HEK293 (cell line): ENCODE data around the gene LSM7.

Experiments used
- CTCF ChIA-PET: fragments of 350-600 bp; formaldehyde crosslinking; extraction: SDS; loops from one replicate; lab custom pipeline; 2021; ENCODE audit warnings: antibody characterized with exemption; lab: Yijun Ruan, JAX
- POLR2A ChIA-PET: fragments of 300-600 bp; formaldehyde crosslinking; extraction: SDS; loops from one replicate; lab custom pipeline; 2020; ENCODE audit warnings: antibody characterized with exemption, inconsistent platforms; lab: Yijun Ruan, JAX
- H3K27ac ChIP-seq: fragments of 200-500 bp; sonication (Bioruptor generic); 2 replicates; pipeline ENCODE4 v1.5.1; 2014; ENCODE audit warnings: low read depth, low read length, control low read depth, inconsistent platforms; ENCODE audit errors: extremely low read depth
- H3K36me3 ChIP-seq, 2 experiments: fragments of 200-500 bp in 1 of 2; sonication (Bioruptor generic) in 1 of 2; 1 replicate in 1 of 2; 2 replicates in 1 of 2; pipeline ENCODE4 v1.5.1; 2014 to 2017; ENCODE audit warnings: inconsistent platforms in 2 of 2, low read length in 2 of 2; ENCODE audit not compliant: control insufficient read depth in 2 of 2, insufficient read depth in 1 of 2
- H3K4me1 ChIP-seq: fragments of 200-500 bp; sonication (Bioruptor generic); 2 replicates; pipeline ENCODE4 v1.5.1; 2014; ENCODE audit warnings: mild to moderate bottlenecking, low read length, inconsistent platforms; ENCODE audit not compliant: control insufficient read depth, insufficient read depth
- H3K4me3 ChIP-seq: 2 replicates; pipeline ENCODE4 v1.5.1; 2011; ENCODE audit warnings: low read depth, mild to moderate bottlenecking, control low read depth, low read length, moderate library complexity
- H3K9me3 ChIP-seq: fragments of 200-500 bp; sonication (Bioruptor generic); 2 replicates; pipeline ENCODE4 v1.5.1; 2014; ENCODE audit warnings: low read depth, low read length, inconsistent platforms; ENCODE audit not compliant: control insufficient read depth, insufficient read depth
- GLIS1 ChIP-seq: fragments of 450-650 bp; formaldehyde crosslinking; IDR thresholded peaks from 2 replicates; pipeline ENCODE4 v1.5.1; 2016; ENCODE audit warnings: missing biosample characterization, missing genetic modification characterization
- IKZF3 ChIP-seq: fragments of 450-650 bp; IDR thresholded peaks from 2 replicates; pipeline ENCODE4 v1.5.0; 2018; ENCODE audit warnings: missing biosample characterization, mild to moderate bottlenecking, missing genetic modification characterization, moderate library complexity
- KLF1 ChIP-seq: fragments of 450-650 bp; formaldehyde crosslinking; IDR thresholded peaks from 2 replicates; pipeline ENCODE4 v1.5.1; 2016; ENCODE audit warnings: missing biosample characterization, missing genetic modification characterization
- OVOL3 ChIP-seq: fragments of 450-650 bp; formaldehyde crosslinking; IDR thresholded peaks from 2 replicates; pipeline ENCODE4 v1.5.1; 2016; ENCODE audit warnings: missing biosample characterization, missing genetic modification characterization
- PATZ1 ChIP-seq: fragments of 450-650 bp; formaldehyde crosslinking; IDR thresholded peaks from 2 replicates; pipeline ENCODE4 v1.5.1; 2016; ENCODE audit warnings: missing biosample characterization, missing genetic modification characterization
- PRDM2 ChIP-seq: fragments of 450-650 bp; formaldehyde crosslinking; IDR thresholded peaks from 2 replicates; pipeline ENCODE4 v1.5.1; 2016; ENCODE audit warnings: missing biosample characterization, missing genetic modification characterization, borderline replicate concordance
- ZBTB17 ChIP-seq: fragments of 450-650 bp; formaldehyde crosslinking; IDR thresholded peaks from 2 replicates; pipeline ENCODE4 v1.5.1; 2016; ENCODE audit warnings: missing biosample characterization, missing genetic modification characterization
- ZFHX2 ChIP-seq: fragments of 450-650 bp; formaldehyde crosslinking; conservative IDR thresholded peaks from 2 replicates; pipeline ENCODE4 v1.5.1; 2016; ENCODE audit warnings: missing biosample characterization, missing genetic modification characterization
- ZIC2 ChIP-seq: fragments of 450-650 bp; formaldehyde crosslinking; IDR thresholded peaks from 2 replicates; pipeline ENCODE4 v1.5.1; 2016; ENCODE audit warnings: missing biosample characterization, missing genetic modification characterization
- ZNF366 ChIP-seq: fragments of 450-650 bp; formaldehyde crosslinking; conservative IDR thresholded peaks from 2 replicates; pipeline ENCODE4 v1.5.1; 2016; ENCODE audit warnings: missing biosample characterization, missing genetic modification characterization
- ZNF488 ChIP-seq: fragments of 450-650 bp; formaldehyde crosslinking; IDR thresholded peaks from 2 replicates; pipeline ENCODE4 v1.5.1; 2016; ENCODE audit warnings: missing biosample characterization, missing genetic modification characterization
- ZNF518A ChIP-seq: fragments of 450-650 bp; formaldehyde crosslinking; conservative IDR thresholded peaks from 2 replicates; pipeline ENCODE4 v1.5.1; 2016; ENCODE audit warnings: low read depth, missing biosample characterization, missing genetic modification characterization
- ZNF521 ChIP-seq: fragments of 450-650 bp; formaldehyde crosslinking; IDR thresholded peaks from 2 replicates; pipeline ENCODE4 v1.5.1; 2017; ENCODE audit warnings: missing biosample characterization, mild to moderate bottlenecking, missing genetic modification characterization
- ZNF549 ChIP-seq: fragments of 450-650 bp; IDR thresholded peaks from 2 replicates; pipeline ENCODE4 v1.5.1; 2018; ENCODE audit warnings: missing biosample characterization, missing genetic modification characterization, mild to moderate bottlenecking, inconsistent platforms, moderate library complexity
- ZNF558 ChIP-seq: fragments of 450-650 bp; formaldehyde crosslinking; IDR thresholded peaks from 2 replicates; pipeline ENCODE4 v1.5.1; 2016; ENCODE audit warnings: missing biosample characterization, missing genetic modification characterization
- ZNF660 ChIP-seq: fragments of 450-650 bp; IDR thresholded peaks from 2 replicates; pipeline ENCODE4 v1.5.1; 2018; ENCODE audit warnings: missing biosample characterization, mild to moderate bottlenecking, missing genetic modification characterization

LSM7 gene

GRCh38 chr19:2332341-2333026 is 4.1 kb upstream of the LSM7 start:
- ChIA-PET CTCF (no interaction called here), POLR2A (interaction anchor here (0.6 kb wide), 1 partner anchor 8 kb away, joined by 4 read pairs; no protein-coding TSS in a partner anchor)
- Histone ChIP-seq H3K4me1 (peaks cover 14% of the 10 kb centered on the region), H3K36me3 (peaks cover 0 to 9% of the 10 kb centered on the region in 2 experiments; a peak in 1 of 3 replicates), H3K27ac (0 out of 2 replicates have a peak overlapping the region, but pooled peaks have one; percentile 22), H3K4me3 (no peak overlapping the region), H3K9me3 (no peaks in the 10 kb centered on the region)
- no peak for TF ChIP-seq ZNF366
- TF ChIP-seq OVOL3 (tag by site-specific recombination), result no peak
- TF ChIP-seq ZFHX2 (tag by site-specific recombination), result no peak
- TF ChIP-seq PATZ1 (tag by site-specific recombination), result no peak
- no peak for TF ChIP-seq ZNF488 (tag by site-specific recombination)
- no peak for TF ChIP-seq ZNF518A
- TF ChIP-seq ZIC2 (tag by site-specific recombination), result no peak
- TF ChIP-seq PRDM2 (tag by site-specific recombination), result no peak
- no peak for TF ChIP-seq IKZF3 (tag by site-specific recombination)
- TF ChIP-seq KLF1, result peak; percentile 53; the same call in 1 of the 2 replicates
- TF ChIP-seq ZNF660 (tag by site-specific recombination), result no peak
- TF ChIP-seq ZNF549 (tag by site-specific recombination), result no peak
- TF ChIP-seq GLIS1 (tag by site-specific recombination), result peak; percentile 66
- no peak for TF ChIP-seq ZNF521 (tag by site-specific recombination)
- no peak for TF ChIP-seq ZNF558
- TF ChIP-seq ZBTB17, result no peak
